Measurements from ENCODE around the gene DYNC1I1. TPM values are rescaled to one million over a fixed set of nuclear protein-coding genes. Genes with fewer than 3 reads are reported as not detected.

The DYNC1I1 gene
- total RNA-seq, 2 donors from 2014 or later = not detected

DNA sequence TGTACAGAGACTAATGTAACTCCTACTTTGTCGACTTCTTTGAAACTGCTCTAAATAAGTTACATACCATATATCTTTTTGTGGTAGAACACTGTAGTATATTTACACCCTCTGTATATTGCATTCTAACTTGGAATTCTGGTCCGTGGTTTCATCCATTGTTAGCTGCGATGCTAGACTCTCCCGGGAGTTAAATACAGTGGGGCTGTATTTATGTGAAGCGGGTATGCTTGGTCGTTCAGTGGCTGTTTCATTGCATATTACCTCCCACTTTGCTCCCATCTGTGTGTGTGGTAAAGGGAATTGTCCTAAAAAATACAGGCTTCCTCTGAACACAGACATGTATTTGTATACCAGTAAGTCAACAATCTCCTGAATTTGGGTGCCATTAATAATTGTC is 318.4 kb downstream of the DYNC1I1 start:
- Mint-ChIP-seq H3K27me3 (peaks cover 16 to 27% of the 10 kb centered on the region in 2 donors), H3K4me3 (no peak overlapping the region), H3K9me3 (no peaks in the 10 kb centered on the region), H3K27ac (no peak overlapping the region), H3K36me3 (no peaks in the 10 kb centered on the region), H3K4me1 (ENCODE audit: low read depth in 2 of 2) (no peaks in the 10 kb centered on the region)
- ATAC-seq (no peak), DNase-seq (ENCODE audit: low spot score) (no peak)

GRCh38 chr7:96093435-96093834 is 321.1 kb downstream of the DYNC1I1 start:
- H3K27me3 Mint-ChIP-seq = peaks cover 18 to 36% of the 10 kb centered on the region in 2 donors
- no peaks in the 10 kb centered on the region for H3K4me1 Mint-ChIP-seq (ENCODE audit: low read depth in 2 of 2)
- no peak overlapping the region for H3K4me3 Mint-ChIP-seq
- H3K27ac Mint-ChIP-seq = no peak overlapping the region
- H3K9me3 Mint-ChIP-seq = no peaks in the 10 kb centered on the region
- H3K36me3 Mint-ChIP-seq = no peaks in the 10 kb centered on the region
- no peak for DNase-seq (ENCODE audit: low spot score)
- ATAC-seq = no peak

- Mint-ChIP-seq H3K4me3 (no peak overlapping the region), H3K27ac (no peak overlapping the region), H3K9me3 (no peaks in the 10 kb centered on the region), H3K27me3 (peaks cover 12 to 19% of the 10 kb centered on the region in 2 donors), H3K36me3 (no peaks in the 10 kb centered on the region), H3K4me1 (ENCODE audit: low read depth in 2 of 2) (no peaks in the 10 kb centered on the region)
- DNase-seq (ENCODE audit: low spot score) (no peak), ATAC-seq (no peak)
These were observed 325.5 kb downstream of the DYNC1I1 start for GRCh38 chr7:96097835-96098234.

DNA sequence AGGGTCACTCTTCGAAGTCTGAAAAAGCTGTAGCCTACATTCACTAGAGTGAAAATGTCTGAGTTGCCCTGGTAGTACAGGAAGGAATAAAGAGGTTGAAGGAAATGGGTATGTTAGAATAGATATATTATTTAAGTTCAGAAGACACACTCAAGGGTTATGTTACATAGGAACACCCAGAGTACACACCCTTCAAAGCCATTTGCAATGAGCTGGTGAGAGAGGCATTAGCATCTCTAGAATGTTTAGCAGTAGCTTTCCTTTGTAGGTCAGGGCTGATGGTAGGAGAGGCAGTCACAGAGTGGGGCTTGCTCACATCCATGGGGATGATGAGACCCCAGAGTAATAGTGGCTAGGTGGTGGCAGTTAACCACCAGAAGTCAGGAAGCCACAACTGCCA is 328.4 kb downstream of the DYNC1I1 start:
- H3K9me3 Mint-ChIP-seq = no peaks in the 10 kb centered on the region
- peaks cover 6 to 25% of the 10 kb centered on the region in 2 donors for H3K27me3 Mint-ChIP-seq
- no peaks in the 10 kb centered on the region for H3K4me1 Mint-ChIP-seq (ENCODE audit: low read depth in 2 of 2)
- H3K4me3 Mint-ChIP-seq = no peak overlapping the region
- H3K36me3 Mint-ChIP-seq = no peaks in the 10 kb centered on the region
- no peak overlapping the region for H3K27ac Mint-ChIP-seq
- DNase-seq (ENCODE audit: low spot score) (no peak), ATAC-seq (no peak)

DNA sequence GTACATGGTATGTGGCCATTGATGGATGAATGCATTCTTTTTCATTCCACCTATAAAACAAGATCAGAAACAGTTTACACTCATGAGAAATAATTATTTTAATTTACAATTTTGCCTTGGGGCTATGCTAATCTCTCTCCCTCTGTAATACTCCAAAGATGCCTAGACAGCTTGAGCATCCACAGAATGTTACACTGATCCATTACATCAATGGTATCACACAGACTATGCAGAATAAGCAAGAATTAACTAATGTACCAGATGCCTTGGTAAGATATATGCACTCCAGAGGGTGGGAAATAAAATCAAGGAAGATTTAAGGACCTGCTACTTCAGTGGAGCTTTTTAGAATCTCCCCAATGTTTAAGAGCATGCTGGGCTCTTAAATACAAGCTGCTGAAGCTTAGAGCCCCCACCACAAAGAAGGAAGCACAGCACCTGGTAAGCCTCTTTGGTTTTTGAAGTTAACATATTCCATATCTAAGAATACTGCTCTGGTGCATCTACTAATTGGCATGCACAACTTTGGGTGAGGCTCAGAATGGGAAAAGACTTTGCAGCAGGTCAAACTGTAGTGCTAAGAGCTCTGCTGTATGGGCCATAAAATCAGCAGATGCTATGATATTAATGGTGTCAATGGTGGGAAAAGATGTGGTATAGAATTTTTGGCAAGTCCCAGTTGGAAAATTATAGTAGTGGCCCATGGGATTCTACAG is 329.9 kb downstream of the DYNC1I1 start:
- DNase-seq (ENCODE audit: low spot score) = no peak
- Mint-ChIP-seq H3K9me3 (no peaks in the 10 kb centered on the region), H3K4me3 (no peak overlapping the region), H3K27me3 (peaks cover 6 to 16% of the 10 kb centered on the region in 2 donors), H3K36me3 (no peaks in the 10 kb centered on the region), H3K27ac (no peak overlapping the region), H3K4me1 (ENCODE audit: low read depth in 2 of 2) (no peaks in the 10 kb centered on the region)
- no peak for ATAC-seq

- Mint-ChIP-seq H3K27ac (no peak overlapping the region), H3K36me3 (no peaks in the 10 kb centered on the region), H3K9me3 (no peaks in the 10 kb centered on the region), H3K27me3 (peaks cover 6 to 24% of the 10 kb centered on the region in 2 donors), H3K4me3 (no peak overlapping the region), H3K4me1 (ENCODE audit: low read depth in 2 of 2) (no peaks in the 10 kb centered on the region)
- ATAC-seq (no peak), DNase-seq (ENCODE audit: low spot score) (no peak)
These were observed 332.6 kb downstream of the DYNC1I1 start for GRCh38 chr7:96104984-96105383.

DNA sequence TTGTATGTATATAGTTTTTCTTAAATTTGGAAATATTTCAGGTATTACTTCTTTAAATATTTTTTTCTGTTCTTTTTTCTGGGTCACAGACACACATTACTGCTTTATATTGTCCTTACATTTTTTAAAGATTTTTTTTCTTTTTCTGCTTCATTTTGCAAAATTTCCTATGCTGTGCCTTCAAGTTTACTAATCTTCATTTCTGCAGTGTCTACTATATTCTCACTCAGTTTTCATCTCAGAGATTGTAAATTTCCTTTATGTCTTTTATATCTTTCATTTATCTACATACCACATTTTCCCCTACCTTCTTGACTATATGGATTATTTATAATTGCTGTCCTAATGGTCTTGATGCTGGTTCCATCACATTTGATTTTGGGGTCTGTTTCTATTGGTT is 339.1 kb downstream of the DYNC1I1 start:
- no peak overlapping the region for H3K4me3 Mint-ChIP-seq
- no peaks in the 10 kb centered on the region for H3K36me3 Mint-ChIP-seq
- H3K9me3 Mint-ChIP-seq = no peaks in the 10 kb centered on the region
- no peaks in the 10 kb centered on the region for H3K4me1 Mint-ChIP-seq (ENCODE audit: low read depth in 2 of 2)
- DNase-seq (ENCODE audit: low spot score) = no peak
- no peak overlapping the region for H3K27ac Mint-ChIP-seq
- ATAC-seq = no peak
- peaks cover 9 to 35% of the 10 kb centered on the region in 2 donors for H3K27me3 Mint-ChIP-seq

DNA sequence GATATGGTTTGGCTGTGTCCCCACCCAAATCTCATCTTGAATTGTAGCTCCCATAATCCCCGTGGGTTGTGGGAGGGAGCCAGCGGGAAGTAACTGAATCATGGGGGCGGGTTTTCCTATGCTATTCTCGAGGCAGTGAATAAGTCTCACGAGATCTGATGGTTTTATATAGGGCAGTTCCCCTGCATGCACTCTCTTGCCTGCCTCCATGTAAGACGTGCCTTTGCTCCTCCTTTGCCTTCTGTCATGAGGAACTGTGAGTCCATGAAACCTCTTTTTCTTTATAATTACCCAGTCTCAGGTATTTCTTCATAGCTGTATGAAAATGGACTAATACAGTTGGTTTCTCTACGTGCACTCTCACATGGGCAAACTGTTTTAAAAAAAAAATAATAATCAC is 341.8 kb downstream of the DYNC1I1 start:
- Mint-ChIP-seq H3K27ac (no peak overlapping the region), H3K4me1 (ENCODE audit: low read depth in 2 of 2) (peaks cover 0 to 6% of the 10 kb centered on the region in 2 donors), H3K9me3 (no peaks in the 10 kb centered on the region), H3K36me3 (no peaks in the 10 kb centered on the region), H3K4me3 (no peak overlapping the region), H3K27me3 (peaks cover 9 to 32% of the 10 kb centered on the region in 2 donors)
- DNase-seq (ENCODE audit: low spot score) = no peak
- no peak for ATAC-seq

GRCh38 chr7:96116173-96116572 is 343.8 kb downstream of the DYNC1I1 start:
- H3K36me3 Mint-ChIP-seq = peaks cover 5% of the 10 kb centered on the region
- ATAC-seq = no peak
- no peak for DNase-seq (ENCODE audit: low spot score)
- peaks cover 4 to 15% of the 10 kb centered on the region in 2 donors for H3K27me3 Mint-ChIP-seq
- H3K4me3 Mint-ChIP-seq = no peak overlapping the region
- peaks cover 0 to 6% of the 10 kb centered on the region in 2 donors for H3K4me1 Mint-ChIP-seq (ENCODE audit: low read depth in 2 of 2)
- no peak overlapping the region for H3K27ac Mint-ChIP-seq
- no peaks in the 10 kb centered on the region for H3K9me3 Mint-ChIP-seq

DNA sequence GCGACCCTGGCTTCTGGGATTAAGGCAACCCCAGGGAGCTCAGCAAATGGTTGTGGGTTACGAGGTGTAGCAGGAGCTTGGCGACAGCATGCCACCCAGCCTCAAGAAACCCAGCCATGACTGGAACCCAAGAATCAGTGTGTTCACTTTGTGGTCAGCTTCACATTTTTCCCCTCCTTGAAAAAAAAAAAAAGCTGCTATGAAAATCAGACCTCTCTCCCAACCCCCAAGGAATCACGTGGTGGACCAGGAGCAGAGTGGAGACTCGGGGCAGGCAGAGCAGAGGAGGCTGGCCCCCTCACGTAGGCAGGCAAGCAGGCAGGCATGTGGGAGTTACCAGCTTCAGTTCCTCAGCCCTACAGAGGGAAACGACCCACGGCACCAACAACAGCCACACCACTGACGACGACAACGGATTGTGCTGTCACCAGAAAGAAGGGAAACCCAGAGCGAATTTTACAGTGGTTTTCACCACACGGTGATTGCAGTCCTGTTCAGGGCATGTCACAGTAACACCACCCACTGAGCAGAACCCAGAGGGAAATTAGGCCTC is 346.2 kb downstream of the DYNC1I1 start:
- H3K27ac Mint-ChIP-seq = no peak overlapping the region
- peak in 1 of 2 donors; percentile 81 for ATAC-seq

DNA sequence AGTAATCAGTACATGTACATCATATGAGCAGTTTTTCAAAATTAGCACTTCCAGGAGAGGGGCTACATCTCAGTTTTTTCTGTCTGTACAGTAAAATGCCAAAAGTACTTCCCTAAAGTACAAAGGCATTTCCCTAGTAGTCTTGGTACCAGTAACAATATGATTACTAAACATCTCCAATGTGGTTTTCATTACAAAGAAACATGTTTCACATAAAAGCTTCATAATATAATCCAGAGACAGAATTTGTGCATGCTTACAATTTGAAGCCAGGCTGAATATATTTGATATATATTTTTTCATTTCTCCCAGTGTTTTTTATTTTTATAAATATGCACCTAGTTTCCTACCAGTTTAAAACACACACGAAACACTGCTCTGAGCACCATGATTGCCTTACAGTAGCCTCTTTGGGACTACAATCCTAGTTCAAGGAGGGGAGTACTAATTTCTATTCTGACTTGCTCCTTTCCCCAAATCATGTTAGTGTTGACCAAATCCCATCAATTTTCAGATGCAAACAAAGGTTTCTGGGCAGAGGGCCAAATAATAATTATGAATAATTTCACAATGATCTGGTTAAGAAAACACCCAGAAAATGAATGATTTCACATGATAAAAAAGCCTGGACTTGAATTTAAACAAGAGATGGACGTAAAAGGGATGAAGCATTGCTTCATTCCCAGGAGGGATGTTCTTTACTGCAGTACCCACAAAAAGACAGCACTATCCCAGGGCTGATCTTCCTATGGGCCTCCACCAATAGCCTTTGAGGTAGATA is 348.3 kb downstream of the DYNC1I1 start:
- Mint-ChIP-seq H3K36me3 (peaks cover 8% of the 10 kb centered on the region), H3K4me1 (ENCODE audit: low read depth in 2 of 2) (peaks cover 0 to 16% of the 10 kb centered on the region in 2 donors), H3K9me3 (no peaks in the 10 kb centered on the region), H3K27me3 (no peaks in the 10 kb centered on the region), H3K4me3 (no peak overlapping the region), H3K27ac (no peak overlapping the region)
- ATAC-seq (no peak), DNase-seq (ENCODE audit: low spot score) (no peak)

More for the DNA sequence above, 346.2 kb downstream of the DYNC1I1 start:
- peaks cover 0 to 16% of the 10 kb centered on the region in 2 donors for H3K4me1 Mint-ChIP-seq (ENCODE audit: low read depth in 2 of 2)
- H3K9me3 Mint-ChIP-seq = no peaks in the 10 kb centered on the region
- no peak overlapping the region for H3K4me3 Mint-ChIP-seq
- H3K27me3 Mint-ChIP-seq = no peaks in the 10 kb centered on the region
- peaks cover 8% of the 10 kb centered on the region for H3K36me3 Mint-ChIP-seq
- no peak for DNase-seq (ENCODE audit: low spot score)

DNA sequence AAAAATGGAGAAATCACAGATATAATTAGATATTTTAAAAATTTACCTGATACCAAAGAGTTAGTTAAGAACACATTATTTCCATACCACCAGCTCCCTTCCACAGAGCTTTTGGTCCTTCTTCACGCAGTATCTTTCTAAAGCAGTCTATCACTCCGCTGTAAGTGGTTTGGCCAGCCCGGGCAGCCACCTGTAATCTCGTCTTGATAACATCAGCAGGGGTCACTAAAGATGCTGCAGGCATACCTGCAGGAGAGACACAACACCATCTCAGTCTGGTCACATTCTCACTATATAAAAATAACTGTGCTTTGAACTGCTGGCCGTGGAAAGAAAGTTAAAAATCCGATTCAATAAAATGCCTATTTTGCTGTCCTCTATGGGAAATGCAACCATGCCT is 349.4 kb downstream of the DYNC1I1 start:
- peaks cover 0 to 16% of the 10 kb centered on the region in 2 donors for H3K4me1 Mint-ChIP-seq (ENCODE audit: low read depth in 2 of 2)
- no peaks in the 10 kb centered on the region for H3K27me3 Mint-ChIP-seq
- no peaks in the 10 kb centered on the region for H3K9me3 Mint-ChIP-seq
- no peak overlapping the region for H3K4me3 Mint-ChIP-seq
- DNase-seq (ENCODE audit: low spot score) (no peak), ATAC-seq (no peak)
- H3K27ac Mint-ChIP-seq = peak overlapping the region in 1 of 2 donors; percentile 9
- H3K36me3 Mint-ChIP-seq = peaks cover 8% of the 10 kb centered on the region

- Mint-ChIP-seq H3K36me3 (peaks cover 8% of the 10 kb centered on the region), H3K27me3 (no peaks in the 10 kb centered on the region), H3K4me1 (ENCODE audit: low read depth in 2 of 2) (peaks cover 0 to 16% of the 10 kb centered on the region in 2 donors), H3K9me3 (no peaks in the 10 kb centered on the region), H3K4me3 (no peak overlapping the region), H3K27ac (no peak overlapping the region)
- ATAC-seq (no peak), DNase-seq (ENCODE audit: low spot score) (no peak)
These were observed 350.4 kb downstream of the DYNC1I1 start for GRCh38 chr7:96122746-96123145.

DNA sequence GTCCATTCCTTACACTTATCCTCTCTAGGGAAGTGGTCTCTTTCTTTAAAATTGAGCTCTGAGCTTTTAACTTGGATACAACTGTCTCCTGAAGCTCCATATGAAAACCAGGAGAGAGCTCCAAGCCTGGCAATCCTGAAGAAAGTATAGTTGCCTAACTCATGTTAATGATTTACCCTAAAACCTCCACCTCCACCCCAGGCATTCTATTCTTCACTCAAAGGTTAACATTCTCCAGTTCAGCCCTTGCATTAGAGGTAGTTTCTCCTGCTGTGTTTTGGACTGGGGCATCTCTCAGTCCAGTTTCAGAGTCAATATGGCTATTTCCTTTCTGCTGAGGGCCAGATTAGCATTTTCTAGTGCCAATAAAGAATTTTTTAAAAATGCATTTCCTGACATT is 354.0 kb downstream of the DYNC1I1 start:
- H3K4me3 Mint-ChIP-seq = no peak overlapping the region
- H3K36me3 Mint-ChIP-seq = peaks cover under 1% of the 10 kb centered on the region
- no peaks in the 10 kb centered on the region for H3K9me3 Mint-ChIP-seq
- DNase-seq (ENCODE audit: low spot score) (no peak), ATAC-seq (no peak)
- H3K27ac Mint-ChIP-seq = no peak overlapping the region
- no peaks in the 10 kb centered on the region for H3K27me3 Mint-ChIP-seq
- peaks cover 0 to 10% of the 10 kb centered on the region in 2 donors for H3K4me1 Mint-ChIP-seq (ENCODE audit: low read depth in 2 of 2)
